ENCODE data around the gene TYW1B. TPM values are rescaled to one million over a fixed set of nuclear protein-coding genes. Genes with fewer than 3 reads are reported as not detected.

Gene TYW1B
- total RNA-seq, 2 experiments from 2014 or later: 3.6 to 4.0 TPM

Small RNAs within 50 kb of the gene (microRNA-seq; reads per million reads assigned to microRNA genes)
- gene MIR4650-2 (ENCODE audit: borderline microRNAs expressed, borderline replicate concordance): not detected

Other genes with a start within 250 kb of the TYW1B start
- 10 to 100 TPM; 66.2 to 67.9 TPM for gene POM121, start 96.9 kb upstream of the TYW1B start, total RNA-seq
- 1 to 10 TPM; 4.1 to 4.4 TPM for gene TRIM74, start 141.3 kb upstream of the TYW1B start, total RNA-seq
- gene SPDYE8, start 201.6 kb upstream of the TYW1B start, total RNA-seq: not detected
- not detected for gene SPDYE11, start 229.7 kb upstream of the TYW1B start, total RNA-seq